HG03354 (cell line): Measurements from ENCODE around the gene EFEMP2.
A peak's percentile ranks its signal among the peaks of the same experiment; 100 is the strongest.

Experiments
- ATAC-seq: cut with Tn5 transposase; IDR thresholded peaks from one replicate; pipeline ENCODE4 v1.9.1; 2021; ENCODE audit warnings: mild to moderate bottlenecking; ENCODE audit not compliant: unreplicated experiment, poor library complexity, severe bottlenecking

EFEMP2 gene

DNA sequence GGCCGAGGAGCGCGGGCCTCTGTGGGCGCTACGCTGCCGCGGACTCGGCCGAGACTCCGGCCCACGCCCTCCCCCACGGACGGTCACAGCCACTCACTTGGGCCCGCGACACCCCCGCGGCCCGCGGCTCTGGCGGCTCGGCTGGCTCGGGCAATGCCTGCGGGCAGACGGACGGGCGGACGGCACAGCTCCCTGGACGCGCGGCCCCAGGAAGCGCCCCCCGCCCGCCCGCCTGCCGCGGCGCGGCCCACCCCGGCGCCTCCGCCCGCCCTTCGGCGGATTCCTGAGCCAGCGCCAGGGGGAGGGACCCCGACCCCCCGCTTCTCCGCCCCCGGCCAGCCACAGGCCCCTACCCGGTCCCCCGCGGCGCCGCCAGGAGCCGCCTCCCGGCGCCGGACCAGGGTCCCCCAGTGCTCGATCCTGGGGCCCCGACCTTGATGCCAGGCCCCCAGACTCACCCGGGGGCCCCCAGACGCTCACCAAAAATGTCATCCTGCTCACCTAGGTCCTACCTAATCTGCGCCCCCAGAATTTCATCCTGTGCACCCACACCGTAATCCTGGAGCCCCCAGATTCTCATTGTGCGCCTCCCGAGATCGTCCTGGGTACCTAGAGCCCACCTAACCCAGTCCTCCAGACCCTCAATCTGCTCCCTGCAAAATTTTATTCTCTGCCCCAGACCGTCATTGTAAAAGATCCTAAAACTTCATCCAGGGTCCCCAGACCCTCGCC lies at the start of gene EFEMP2:
Gene EFEMP2, minus strand, starts transcription at position 215 of the 732 bp plus-strand sequence. CDS start 446 bp downstream, outside the sequence.
- ATAC-seq: no peak

DNA sequence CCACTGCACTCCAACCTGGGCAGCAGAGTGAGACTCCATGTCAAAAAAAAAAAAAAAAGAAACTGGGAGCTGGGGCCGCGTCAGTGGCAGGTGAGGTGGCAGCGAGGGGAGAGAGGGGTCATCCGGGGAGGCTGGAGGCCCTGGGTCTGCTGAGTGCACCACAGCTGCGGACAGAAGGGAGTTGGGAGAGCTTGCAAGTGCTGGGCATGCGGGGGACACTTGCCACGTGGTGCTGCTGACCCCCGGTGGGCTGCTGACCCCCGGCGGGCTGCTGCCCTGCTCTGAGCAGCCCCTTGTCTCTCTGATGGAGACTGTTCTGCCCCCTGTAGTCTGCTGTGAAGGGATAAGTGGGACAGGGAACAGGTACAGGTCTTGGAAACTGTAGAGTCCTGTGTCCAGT lies 49.3 kb upstream of the EFEMP2 start:
- no peak for ATAC-seq

DNA sequence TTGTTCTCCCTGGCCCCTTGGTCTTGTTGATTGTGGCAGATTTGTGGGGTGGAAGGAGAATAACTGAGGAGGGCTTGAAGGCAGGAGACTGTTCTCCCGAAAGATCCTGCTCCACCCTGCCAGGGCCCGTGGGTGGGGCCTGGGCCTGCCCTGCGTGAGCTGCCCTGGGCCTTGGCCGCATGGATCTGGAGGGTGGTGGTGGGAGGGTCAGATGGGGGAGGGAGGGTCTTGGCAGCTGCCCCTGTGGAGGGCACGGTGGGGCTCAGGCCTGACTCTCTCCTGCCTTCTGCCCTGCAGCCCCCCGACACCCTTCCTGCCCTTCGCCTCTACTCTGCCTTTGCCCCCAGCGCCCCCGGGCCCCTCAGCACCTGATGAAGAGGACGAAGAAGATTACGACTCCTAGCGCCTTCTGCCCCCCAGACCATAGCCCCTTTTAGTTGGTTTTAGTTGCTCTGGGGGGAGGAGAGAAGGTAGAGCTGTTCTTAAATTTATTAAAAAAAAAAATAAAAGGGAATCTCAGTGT lies 48.5 kb upstream of the EFEMP2 start:
- ATAC-seq: no peak

DNA sequence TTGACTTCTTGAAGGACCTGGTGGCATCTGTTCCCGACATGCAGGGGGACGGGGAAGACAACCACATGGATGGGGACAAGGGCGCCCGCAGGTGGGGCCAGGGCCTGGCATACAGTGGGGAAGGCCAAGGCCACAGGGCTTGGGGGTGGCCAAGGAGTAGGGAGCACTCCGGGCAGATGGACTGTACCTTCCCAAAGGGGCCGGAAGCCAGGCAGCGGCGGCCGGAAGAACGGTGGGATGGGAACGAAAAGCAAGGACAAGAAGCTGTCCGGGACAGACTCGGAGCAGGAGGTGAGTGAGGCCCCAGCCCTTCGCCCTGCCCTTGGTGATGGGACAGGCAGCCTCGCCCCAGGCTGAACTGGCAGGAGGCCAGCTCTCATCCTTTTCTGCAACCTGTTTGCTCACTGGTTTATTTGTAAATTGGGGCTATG lies 47.8 kb upstream of the EFEMP2 start:
- no peak for ATAC-seq

DNA sequence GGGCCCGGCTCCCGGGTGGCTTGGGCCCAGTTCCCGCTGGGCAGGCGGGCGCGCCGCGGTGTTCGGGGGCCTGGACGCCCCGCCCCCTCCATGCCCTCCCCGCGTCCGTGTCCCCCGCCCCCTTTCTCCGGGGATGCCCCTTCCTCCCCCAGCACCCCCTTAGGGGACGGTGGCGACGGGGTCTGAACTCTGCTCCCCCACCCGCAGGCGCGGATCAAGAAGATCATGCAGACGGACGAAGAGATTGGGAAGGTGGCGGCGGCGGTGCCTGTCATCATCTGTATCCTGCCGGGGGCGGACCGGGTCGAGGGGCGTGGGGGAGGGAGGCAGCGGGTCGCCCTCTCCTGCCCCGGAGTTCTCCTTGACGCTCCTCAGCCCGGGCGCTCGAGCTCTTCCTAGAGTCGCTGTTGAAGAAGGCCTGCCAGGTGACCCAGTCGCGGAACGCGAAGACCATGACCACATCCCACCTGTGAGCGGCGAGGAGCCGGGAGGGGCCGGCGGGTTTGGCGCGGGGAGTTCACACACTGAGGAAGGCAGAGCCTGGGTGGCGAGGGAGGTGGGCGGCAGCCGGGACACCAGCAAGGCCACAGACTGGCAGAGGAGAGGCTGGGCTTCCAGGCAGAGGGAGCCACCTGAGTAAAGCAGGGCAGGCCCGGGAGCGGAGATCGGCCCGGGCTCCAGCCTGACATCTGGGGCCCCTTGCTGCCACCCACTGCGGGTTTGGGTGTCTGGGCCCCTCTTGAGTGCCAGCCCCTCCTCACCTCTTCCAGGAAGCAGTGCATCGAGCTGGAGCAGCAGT lies 47.2 kb upstream of the EFEMP2 start:
- ATAC-seq: peak; percentile 46

DNA sequence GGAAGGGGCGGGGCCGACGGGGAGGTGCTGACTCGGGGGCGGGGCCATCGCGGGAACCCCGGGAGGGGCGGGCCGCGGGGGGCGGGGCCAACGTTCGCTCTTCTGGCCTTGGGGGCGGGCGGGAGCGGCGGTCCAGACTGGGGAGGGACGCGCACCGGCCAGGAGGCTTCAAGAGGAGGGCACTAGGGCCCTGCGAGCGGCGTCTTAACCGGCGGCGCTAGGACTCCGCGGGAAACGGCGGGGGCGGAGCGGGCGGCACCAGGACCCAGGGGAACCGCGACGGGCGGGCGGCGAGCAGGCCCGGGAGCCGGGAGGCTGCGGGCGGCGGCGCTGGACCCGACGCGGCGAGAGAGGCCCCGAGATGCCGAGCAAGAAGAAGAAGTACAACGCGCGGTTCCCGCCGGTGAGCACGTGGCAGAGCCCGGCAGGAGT lies 46.6 kb upstream of the EFEMP2 start, which contains the start of gene DRAP1:
Gene DRAP1, plus strand, starts transcription at position 286 of the 432 bp plus-strand sequence. Its CDS starts 76 bp downstream, at position 362.
- peak; percentile 89 for ATAC-seq

DNA sequence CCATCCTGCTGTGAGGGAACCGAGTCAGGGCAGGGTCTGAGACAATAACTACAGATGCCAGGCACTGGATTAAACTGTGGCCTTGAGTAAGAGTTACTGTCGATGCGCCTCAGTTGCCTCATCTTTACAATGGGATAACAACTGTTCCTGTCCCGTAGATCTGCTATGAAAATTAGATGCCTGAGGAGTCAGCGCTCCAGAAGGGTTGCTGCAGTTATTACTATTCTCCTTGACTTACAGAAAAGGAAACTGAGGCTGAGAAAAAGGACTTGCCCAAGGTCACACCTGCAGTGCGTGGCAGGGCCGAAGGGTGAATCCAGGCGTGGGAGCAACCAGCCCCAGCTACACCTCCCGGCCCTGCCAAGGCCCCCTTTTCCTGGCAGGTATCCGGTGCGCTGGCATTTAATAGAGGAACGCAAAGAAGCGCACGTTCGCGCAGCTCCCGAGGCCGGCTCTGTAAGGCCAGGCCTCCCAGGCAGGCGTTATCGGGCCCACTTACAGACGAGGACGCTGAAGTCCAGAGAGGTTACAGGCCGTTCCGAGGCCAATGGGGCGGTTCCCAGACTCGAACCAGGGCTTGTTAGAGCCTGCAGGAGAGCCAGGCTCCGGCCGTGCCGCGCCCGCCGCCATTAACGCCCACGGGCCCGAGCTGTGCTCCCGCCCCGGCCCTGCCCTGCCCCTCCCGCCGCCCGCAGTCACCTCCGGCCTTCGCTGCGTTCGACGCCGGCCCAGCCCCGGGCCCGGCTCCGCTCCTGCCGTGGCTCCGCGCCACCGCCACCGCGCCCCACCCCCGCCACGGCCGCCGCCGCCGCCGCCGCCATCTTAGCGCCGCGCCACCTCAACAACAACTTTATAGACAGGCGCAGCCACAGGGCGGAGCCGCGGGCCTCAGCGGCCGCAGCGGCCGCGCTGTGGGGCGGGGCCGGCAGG lies 45.9 kb upstream of the EFEMP2 start, which contains the start of gene C11orf68:
Gene C11orf68, minus strand, starts transcription at position 852 of the 930 bp plus-strand sequence. Its CDS starts 31 bp downstream, at position 821.
- peak; percentile 55 for ATAC-seq

DNA sequence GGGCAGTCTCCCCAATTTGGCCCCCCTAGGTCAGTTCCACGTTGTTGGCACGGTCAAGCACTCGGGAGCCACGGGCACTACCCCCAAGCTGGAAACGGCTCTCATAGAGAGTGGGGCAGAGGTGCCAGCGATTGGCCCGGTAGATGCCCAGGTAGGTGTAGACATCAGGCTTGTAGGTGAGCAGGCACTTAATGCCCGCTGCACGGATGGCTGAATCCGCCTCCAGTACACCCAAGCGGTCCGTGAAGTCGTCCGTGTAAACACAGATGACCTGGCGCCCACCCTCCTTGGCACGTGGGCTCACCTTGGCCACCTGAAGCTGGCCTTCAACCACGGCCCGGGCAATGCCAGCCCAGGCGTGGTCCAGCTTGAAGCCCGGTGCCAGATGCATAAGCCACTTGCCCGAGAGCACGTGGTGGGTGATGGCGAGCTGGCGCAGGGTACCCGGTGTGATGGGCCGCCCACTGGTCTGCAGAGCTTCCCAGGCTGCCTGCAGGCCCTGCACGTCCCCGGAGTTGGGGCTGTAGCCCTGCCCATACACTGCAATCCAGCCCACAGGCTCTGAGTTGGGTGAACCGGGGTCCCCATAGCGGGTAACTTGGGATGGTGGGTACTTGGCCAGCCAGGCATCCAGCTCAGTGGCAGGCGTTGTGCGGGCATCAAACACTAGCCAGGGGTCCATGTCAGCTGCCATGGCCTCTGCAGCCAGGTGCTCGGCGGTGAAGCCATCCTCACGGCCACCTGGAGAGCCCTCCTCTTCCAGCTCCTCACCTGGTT lies 45.0 kb upstream of the EFEMP2 start:
- ATAC-seq: no peak

DNA sequence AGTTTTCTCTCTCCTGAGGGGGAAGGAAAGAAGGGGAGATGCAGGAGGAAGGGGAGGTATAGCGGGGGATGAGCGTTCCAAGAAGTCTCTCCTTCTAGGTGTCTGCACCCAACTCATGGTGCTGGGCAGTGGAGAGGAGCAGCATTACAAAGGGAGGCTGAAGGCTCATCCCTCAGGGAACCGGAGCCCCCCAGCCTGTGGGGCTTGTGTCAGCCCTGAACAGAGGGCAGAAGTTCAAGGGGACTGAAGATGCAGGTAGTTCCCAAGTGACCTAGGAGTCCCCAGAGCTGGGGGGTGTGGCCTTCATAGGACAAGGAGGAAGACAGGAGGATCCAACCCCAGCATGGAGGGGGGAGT lies 44.5 kb upstream of the EFEMP2 start:
- no peak for ATAC-seq

DNA sequence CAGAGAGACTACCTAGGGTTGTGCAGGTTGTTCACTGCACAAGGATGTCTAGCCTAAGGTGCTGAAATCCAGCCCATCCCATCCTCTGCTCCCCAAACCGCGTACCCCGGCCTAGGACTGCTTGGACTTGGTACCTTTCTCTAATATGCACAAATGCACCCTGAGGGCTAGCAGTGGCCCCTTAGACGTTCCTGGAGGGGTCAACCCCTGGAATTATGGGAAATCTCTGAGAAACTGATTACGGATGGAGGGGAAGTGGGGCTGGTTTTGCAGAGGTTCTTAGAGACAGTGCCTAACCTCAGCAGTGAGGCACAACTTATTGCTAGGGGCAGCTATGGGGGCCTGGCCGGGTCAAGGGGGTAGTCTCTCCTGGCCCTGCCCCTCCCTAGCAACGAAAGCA lies 43.8 kb upstream of the EFEMP2 start:
- no peak for ATAC-seq

DNA sequence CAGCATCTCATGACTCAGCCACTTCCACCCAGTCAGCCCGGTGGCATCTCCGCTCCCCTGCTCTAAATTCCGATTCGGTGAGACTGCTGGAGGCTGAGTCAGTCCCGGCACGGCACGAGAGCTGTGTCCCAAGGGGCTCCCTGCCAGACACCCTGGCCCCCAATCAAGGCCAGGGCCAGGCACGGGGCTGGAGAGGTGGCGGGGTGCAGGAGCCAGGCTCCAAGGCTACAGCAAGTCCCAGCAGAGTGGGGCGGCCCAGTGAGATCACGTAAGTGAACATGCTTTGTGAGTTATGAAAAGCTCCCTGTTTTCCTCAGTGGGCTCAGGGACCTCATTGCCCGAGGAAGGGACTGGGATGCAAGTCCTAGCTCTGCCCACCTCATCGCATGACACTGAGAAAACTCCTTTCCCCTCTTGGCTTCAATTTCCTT lies 43.2 kb upstream of the EFEMP2 start:
- ATAC-seq: no peak

DNA sequence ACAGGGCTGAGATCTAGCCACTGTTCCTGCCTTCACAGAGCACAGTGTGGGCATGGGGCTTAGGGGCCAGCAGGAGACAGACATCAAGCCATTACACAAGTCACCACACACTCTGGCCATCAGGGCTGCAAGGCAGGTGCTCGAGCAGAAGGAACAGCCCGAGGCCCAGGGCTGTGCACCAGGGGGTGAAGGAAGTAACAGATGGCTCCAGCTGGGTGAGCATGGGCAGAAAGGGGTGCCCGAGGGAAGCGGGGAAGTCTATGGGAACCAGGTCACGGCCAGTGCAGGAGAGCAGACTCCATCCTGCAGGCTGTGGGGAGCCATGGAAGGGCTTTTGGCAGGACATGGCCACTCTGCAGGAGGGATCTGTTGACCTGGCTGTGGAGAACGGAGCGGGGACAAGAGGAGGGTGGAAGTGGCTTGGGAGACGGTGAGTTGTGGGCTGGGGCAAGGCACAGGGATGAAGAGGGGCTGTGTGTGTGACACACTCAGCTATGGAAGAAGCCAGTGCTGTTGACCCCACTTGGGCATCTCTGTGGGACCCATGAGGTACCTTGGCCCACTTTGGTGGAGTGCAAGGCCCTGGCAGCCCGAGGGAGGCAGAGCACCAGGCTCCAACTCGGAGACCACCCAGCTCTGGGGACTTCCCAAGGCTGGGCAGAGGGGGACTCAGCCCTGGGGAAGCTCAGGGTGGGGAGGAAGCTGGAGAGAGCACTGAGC lies 42.7 kb upstream of the EFEMP2 start:
- no peak for ATAC-seq

DNA sequence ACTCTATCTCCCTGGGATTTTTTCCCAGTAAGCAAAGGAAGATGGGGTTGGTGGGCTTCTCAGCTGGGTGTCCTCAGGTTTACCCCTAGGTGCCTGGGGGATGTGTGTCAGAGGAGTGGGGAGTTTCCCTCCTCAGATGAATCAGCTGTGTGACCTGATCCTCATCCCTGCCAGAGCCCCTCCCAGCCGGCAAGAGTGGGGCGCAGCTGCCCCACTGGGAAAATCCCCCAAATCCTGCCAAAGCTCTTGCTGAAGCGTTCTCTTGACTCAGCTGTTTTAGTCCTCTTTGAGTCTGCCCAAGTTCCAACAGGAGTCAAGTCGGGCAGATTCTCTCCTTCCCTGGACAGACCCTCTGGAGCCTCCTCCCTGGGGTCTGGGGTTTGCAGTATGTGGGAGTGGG lies 40.2 kb upstream of the EFEMP2 start:
- no peak for ATAC-seq

DNA sequence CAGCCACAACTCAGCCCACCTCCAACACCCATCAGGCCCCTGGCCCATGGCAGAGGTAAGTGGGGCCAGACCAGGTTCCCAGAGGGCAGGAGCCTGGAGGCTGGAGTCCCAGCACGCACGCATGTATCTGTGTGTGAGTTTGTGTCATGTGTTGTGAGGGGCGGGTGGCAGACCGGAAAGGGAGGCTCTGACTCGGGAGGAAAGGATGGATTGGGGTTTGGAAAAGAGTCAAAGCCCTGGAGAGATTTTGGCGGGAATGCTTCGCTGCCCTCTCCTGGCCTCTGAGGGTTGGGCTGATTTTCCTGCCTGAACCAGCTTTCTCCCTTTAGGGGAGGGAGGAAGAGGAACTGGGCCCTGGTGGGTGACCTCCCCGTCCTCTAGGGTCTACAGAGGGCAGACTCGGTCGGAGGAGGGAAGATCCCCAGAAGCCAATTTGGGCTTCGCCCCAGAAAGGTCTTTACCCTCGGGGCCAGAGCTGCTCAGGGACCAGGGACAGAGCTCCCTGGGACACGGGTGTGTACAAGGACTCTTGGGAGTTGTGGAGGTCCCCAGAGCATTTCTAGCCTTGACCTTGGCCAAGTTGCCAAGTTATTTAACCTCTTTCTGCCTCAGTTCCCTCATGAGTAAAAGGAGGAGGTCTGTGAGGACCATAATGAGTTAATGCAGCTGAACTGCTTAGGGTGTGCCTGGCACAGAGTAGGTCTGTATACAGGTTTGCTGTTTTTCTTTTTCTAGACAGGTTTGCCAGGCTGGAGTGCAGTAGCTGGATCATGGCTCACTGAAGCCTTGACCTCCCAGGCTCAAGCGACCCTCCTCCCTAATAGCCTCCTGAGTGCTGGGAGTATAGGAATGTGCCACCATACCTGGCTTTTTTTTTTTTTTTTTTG lies 39.3 kb upstream of the EFEMP2 start:
- no peak for ATAC-seq

DNA sequence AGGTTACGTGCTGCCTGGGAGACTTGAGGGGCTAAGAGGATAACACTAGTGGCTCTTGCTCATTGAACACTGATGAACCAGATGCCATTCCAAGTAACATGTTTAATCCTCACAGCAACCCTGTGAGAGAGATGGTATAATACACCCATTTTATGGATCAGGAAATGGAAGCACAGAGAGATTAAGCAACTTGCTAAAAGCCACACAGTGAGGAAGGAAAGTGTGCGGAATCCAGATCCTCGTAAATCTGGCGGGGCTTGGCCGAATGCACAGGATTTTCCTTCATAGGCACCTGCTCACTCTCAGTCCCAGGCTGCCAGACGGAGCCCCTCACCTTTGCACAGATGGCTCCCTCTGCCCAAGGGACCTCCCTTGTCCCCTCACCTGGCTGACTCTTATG lies 35.3 kb upstream of the EFEMP2 start:
- no peak for ATAC-seq

DNA sequence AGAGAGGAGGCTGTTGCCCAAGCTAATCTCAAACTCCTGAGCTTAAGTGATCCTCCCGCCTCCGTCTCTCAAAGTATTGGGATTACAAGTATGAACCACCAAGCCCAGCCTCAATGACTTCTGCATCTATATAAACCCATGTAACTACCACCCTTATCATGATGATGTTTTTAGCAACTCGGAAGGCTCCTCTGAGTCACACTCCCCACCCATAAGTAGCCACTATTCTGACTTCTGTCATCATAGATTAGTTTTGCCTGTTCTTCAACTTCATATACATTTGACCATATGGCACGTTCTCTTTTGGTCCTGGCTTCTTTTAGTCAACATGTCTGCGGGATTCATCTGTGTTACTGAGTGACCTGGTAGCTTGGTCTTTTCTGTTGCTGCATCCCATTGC lies 34.0 kb upstream of the EFEMP2 start:
- no peak for ATAC-seq

DNA sequence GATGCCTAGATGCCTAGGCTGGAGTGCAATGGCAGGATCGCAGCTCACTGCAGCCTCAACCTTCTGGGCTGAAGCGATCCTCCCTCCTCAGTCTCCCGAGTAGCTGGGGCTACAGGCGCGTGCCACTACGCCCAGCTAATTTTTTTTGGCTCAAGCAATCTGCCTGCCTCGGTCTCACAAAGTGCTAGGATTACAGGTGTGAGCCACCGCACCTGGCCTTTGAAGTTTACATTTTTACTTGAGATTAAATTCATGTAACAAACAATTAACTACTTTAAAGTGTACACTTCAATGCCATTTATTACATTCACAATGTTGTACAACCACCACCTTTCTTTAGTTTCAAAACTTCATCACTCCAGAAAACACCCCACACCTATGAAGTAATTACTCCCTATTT lies 31.1 kb upstream of the EFEMP2 start:
- ATAC-seq: no peak
